Karpas-422 (cell line): ENCODE data around the gene CALU. TPM values are rescaled to one million over a fixed set of nuclear protein-coding genes. Genes with fewer than 3 reads are reported as not detected.

Experiments
- DNase-seq: peaks from one replicate; pipeline ENCODE4 v3.0.0-alpha.2; 2015
- H2AFZ ChIP-seq: fragments of 200-600 bp; sonication (generic); 2 replicates; pipeline ENCODE4 v1.6.1; 2014; ENCODE audit warnings: antibody characterized with exemption, low read length, mixed read lengths
- H3K27ac ChIP-seq: fragments of 200-600 bp; sonication (generic); 2 replicates; pipeline ENCODE4 v1.5.1; 2014; ENCODE audit warnings: mild to moderate bottlenecking, low read length, moderate library complexity
- H3K27me3 ChIP-seq: fragments of 200-600 bp; sonication (generic); 2 replicates; pipeline ENCODE4 v1.6.1; 2014; ENCODE audit warnings: low read length, mixed read lengths
- H3K36me3 ChIP-seq: fragments of 200-600 bp; sonication (generic); 2 replicates; pipeline ENCODE4 v1.6.1; 2014; ENCODE audit warnings: low read length, mixed read lengths; ENCODE audit not compliant: insufficient read depth
- H3K4me1 ChIP-seq: fragments of 200-600 bp; sonication (generic); 2 replicates; pipeline ENCODE4 v1.6.1; 2014; ENCODE audit warnings: mild to moderate bottlenecking, low read length, mixed read lengths
- H3K4me2 ChIP-seq: fragments of 200-600 bp; sonication (generic); 2 replicates; pipeline ENCODE4 v1.6.1; 2014; ENCODE audit warnings: low read length, low read depth, mild to moderate bottlenecking; ENCODE audit not compliant: poor library complexity, severe bottlenecking
- H3K4me3 ChIP-seq: fragments of 200-600 bp; sonication (generic); 2 replicates; pipeline ENCODE4 v1.5.1; 2014; ENCODE audit warnings: mild to moderate bottlenecking, antibody characterized with exemption, low read length, mixed read lengths
- H3K79me2 ChIP-seq: fragments of 200-600 bp; sonication (generic); 2 replicates; pipeline ENCODE4 v1.6.1; 2014; ENCODE audit warnings: mild to moderate bottlenecking, low read length, mixed read lengths
- H3K9ac ChIP-seq: fragments of 200-600 bp; sonication (generic); 2 replicates; pipeline ENCODE4 v1.6.0; 2014; ENCODE audit warnings: low read length
- H3K9me2 ChIP-seq: fragments of 200-600 bp; sonication (generic), shearing (Covaris generic); replicated peaks from 2 replicates; pipeline ENCODE4 v1.6.0; 2014; ENCODE audit warnings: mild to moderate bottlenecking, low read length, moderate library complexity; ENCODE audit not compliant: insufficient read depth
- H3K9me3 ChIP-seq: fragments of 300-700, 200-600 bp; sonication (generic); 2 replicates; pipeline ENCODE4 v1.6.1; 2014; ENCODE audit warnings: low read length, mixed read lengths
- H4K20me1 ChIP-seq: fragments of 200-600 bp; sonication (generic); 2 replicates; pipeline ENCODE4 v1.6.1; 2014; ENCODE audit warnings: mild to moderate bottlenecking, antibody characterized with exemption, low read length, low read depth; ENCODE audit not compliant: insufficient read depth
- total RNA-seq: library from RNA; depleted of rRNA; stranded (reverse); fragments of >200 nt; shearing (Covaris generic); gene quantifications from 2 replicates; pipeline ENCODE4 v1.2.3, GENCODE V29; 2014; ENCODE audit warnings: low replicate concordance

Gene CALU
- total RNA-seq, 1 experiment from 2014 or later = 42.1 TPM

DNA sequence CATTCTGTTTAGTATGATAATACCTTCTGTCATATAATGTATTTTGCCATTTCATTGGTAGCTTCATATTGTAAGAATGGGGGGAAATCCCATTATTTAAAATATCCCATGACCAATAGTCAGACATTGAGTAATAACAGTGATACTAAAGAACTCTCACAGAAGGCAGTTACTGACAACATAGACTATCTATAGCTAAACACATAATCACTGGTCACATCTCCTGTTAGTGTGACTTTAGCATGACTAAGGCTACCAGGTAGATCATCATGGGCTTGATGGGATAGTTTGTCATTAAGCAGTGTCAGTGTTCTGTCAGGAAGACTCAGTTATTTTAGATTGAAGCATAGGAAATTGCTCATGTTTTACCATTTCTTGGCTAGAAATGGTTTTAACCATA lies 20.1 kb downstream of the CALU start:
- peaks cover 39% of the 10 kb centered on the region for H3K79me2 ChIP-seq
- no peak for DNase-seq

DNA sequence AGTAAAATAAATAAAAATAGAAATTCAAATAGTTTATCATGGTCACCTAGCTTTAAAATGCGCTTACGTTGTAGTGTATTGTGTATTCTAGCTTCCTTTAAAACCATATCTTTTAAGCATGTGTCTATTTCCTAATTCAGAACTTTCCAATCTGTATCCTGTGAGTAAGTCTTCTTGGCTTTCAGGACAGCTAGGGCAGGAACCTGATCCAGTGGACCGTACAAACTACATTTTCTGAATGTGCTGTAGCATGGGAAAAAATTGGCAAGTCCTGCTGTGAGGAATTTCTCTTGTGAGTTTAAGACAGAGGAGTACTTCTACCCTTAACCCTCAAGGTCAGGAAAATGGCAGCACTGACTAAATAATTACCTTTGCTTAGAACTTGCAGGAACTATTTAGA lies 24.4 kb downstream of the CALU start:
- no peaks in the 10 kb centered on the region for H3K27me3 ChIP-seq
- no peaks in the 10 kb centered on the region for H3K9me3 ChIP-seq
- peaks cover 43% of the 10 kb centered on the region for H3K36me3 ChIP-seq
- H2AFZ ChIP-seq = no peak overlapping the region
- H4K20me1 ChIP-seq = no peaks in the 10 kb centered on the region
- H3K79me2 ChIP-seq = peaks cover 11% of the 10 kb centered on the region; the same call in 1 of the 2 replicates
- no peak overlapping the region for H3K27ac ChIP-seq
- no peaks in the 10 kb centered on the region for H3K9me2 ChIP-seq
- no peak for DNase-seq
- H3K4me3 ChIP-seq = no peak overlapping the region
- no peaks in the 10 kb centered on the region for H3K4me1 ChIP-seq
- H3K4me2 ChIP-seq = no peak overlapping the region
- no peak overlapping the region for H3K9ac ChIP-seq

More for the DNA sequence above, 20.1 kb downstream of the CALU start:
- Histone ChIP-seq H3K9me3 (no peaks in the 10 kb centered on the region), H3K27ac (no peak overlapping the region), H4K20me1 (peaks cover 3% of the 10 kb centered on the region; the same call in 1 of the 2 replicates), H3K4me3 (no peak overlapping the region), H3K27me3 (no peaks in the 10 kb centered on the region), H3K36me3 (peaks cover 51% of the 10 kb centered on the region), H3K4me1 (no peaks in the 10 kb centered on the region), H3K9me2 (no peaks in the 10 kb centered on the region), H2AFZ (no peak overlapping the region), H3K9ac (no peak overlapping the region), H3K4me2 (no peak overlapping the region)

DNA sequence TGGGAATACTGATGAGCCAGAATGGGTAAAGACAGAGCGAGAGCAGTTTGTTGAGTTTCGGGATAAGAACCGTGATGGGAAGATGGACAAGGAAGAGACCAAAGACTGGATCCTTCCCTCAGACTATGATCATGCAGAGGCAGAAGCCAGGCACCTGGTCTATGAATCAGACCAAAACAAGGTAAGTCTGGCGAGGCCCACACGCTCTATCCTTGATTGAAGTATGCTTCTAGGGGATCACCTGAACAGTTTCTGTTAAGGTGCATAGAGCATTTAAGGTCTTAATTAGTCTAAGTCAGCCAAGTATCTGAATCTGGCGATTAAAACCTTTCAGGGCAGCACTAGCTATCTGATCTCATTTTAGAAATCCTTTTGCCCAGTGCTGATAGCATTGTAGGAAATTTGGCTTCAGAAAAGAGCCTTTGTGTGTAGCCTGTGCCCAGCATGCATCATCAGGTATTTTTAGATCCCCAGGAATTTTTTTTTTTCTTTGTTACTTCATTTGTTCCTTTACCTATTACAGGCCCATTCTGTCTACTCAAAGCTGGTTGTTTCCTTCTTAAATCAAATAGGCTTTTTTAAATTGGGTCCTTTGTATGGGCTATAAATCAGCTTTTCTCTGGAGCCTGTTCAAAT lies 28.4 kb downstream of the CALU start:
- H3K27me3 ChIP-seq = no peaks in the 10 kb centered on the region
- H3K9me2 ChIP-seq = no peaks in the 10 kb centered on the region
- no peaks in the 10 kb centered on the region for H3K9me3 ChIP-seq
- H2AFZ ChIP-seq = no peak overlapping the region
- H4K20me1 ChIP-seq = no peaks in the 10 kb centered on the region
- no peak for DNase-seq
- no peak overlapping the region for H3K9ac ChIP-seq
- H3K4me2 ChIP-seq = no peak overlapping the region
- no peak overlapping the region for H3K27ac ChIP-seq
- no peak overlapping the region for H3K4me3 ChIP-seq
- peaks cover 7% of the 10 kb centered on the region; the same call in 1 of the 2 replicates for H3K79me2 ChIP-seq
- no peaks in the 10 kb centered on the region for H3K4me1 ChIP-seq
- H3K36me3 ChIP-seq = peaks cover 61% of the 10 kb centered on the region

DNA sequence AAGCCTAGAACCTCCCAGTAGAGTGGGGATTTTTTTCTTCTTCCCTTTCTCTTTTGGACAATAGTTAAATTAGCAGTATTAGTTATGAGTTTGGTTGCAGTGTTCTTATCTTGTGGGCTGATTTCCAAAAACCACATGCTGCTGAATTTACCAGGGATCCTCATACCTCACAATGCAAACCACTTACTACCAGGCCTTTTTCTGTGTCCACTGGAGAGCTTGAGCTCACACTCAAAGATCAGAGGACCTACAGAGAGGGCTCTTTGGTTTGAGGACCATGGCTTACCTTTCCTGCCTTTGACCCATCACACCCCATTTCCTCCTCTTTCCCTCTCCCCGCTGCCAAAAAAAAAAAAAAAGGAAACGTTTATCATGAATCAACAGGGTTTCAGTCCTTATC lies 31.1 kb downstream of the CALU start:
- no peaks in the 10 kb centered on the region for H3K4me1 ChIP-seq
- peaks cover 59% of the 10 kb centered on the region for H3K36me3 ChIP-seq
- no peak overlapping the region for H3K9ac ChIP-seq
- no peaks in the 10 kb centered on the region for H3K9me3 ChIP-seq
- H3K27me3 ChIP-seq = no peaks in the 10 kb centered on the region
- H4K20me1 ChIP-seq = no peaks in the 10 kb centered on the region
- H3K4me2 ChIP-seq = no peak overlapping the region
- H3K27ac ChIP-seq = no peak overlapping the region
- H3K4me3 ChIP-seq = no peak overlapping the region
- H2AFZ ChIP-seq = no peak overlapping the region
- no peak for DNase-seq
- H3K79me2 ChIP-seq = 0 out of 2 replicates have a peak, but pooled peaks cover 2% of the 10 kb centered on the region
- no peaks in the 10 kb centered on the region for H3K9me2 ChIP-seq

DNA sequence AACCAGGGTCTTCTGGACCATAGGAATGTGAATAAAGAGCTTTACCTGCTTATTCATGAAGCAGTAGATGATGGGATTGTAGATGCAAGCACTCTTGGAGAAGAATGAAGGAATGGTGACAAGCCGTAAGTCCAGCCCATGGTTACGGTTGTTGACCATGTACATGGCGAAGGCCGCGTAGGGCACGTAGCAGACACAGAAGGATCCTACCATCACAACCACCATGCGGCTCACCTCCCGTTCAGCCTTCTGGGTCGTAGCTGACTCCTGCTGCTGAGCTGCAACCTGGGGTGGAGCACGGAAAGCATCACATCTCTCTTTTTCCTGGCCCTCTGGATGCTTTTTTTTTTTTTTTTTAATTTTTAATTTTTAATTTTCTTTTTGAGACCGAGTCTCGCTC lies 34.4 kb downstream of the CALU start:
- no peak for DNase-seq
- Histone ChIP-seq H3K27ac (no peak overlapping the region), H3K9me3 (no peaks in the 10 kb centered on the region), H3K4me1 (no peaks in the 10 kb centered on the region), H4K20me1 (no peaks in the 10 kb centered on the region), H3K36me3 (peaks cover 45% of the 10 kb centered on the region), H3K4me2 (no peak overlapping the region), H3K9me2 (no peaks in the 10 kb centered on the region), H3K79me2 (no peaks in the 10 kb centered on the region), H3K4me3 (no peak overlapping the region), H2AFZ (no peak overlapping the region), H3K27me3 (no peaks in the 10 kb centered on the region), H3K9ac (no peak overlapping the region)

DNA sequence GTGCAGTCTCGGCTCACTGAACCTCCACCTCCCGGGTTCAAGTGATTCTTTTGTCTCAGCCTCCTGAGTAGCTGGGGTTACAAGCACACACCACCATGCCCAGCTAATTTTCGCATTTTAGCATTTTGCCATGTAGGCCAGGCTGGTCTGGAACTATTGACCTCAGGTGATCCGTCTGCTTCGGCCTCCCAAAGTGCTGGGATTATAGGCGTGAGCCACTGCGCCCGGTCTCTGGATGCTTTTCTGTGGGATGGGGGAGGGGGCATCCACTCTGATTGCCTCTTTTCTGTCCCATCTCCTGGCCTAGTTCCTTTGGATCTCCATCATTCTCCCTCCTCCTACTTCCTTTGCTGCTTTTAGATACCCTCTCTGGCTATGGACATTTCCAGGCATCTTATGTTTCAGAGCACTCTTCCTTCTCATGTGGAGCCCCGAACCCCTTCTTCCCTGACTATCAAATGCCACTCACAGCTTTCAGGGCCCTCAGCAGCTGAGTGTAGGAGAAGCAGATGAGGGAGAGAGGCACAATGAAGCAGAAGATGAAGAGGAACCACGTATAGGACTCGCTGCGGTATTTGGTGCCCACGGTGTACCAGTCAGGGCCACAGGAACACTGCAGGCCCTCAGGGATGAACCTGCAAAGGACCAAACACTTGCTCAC lies 35.0 kb downstream of the CALU start:
- Histone ChIP-seq H3K9ac (no peak overlapping the region), H3K36me3 (peaks cover 42% of the 10 kb centered on the region), H3K9me3 (no peaks in the 10 kb centered on the region), H3K4me2 (no peak overlapping the region), H3K9me2 (no peaks in the 10 kb centered on the region), H3K4me1 (no peaks in the 10 kb centered on the region), H4K20me1 (no peaks in the 10 kb centered on the region), H3K4me3 (no peak overlapping the region), H3K27ac (no peak overlapping the region), H3K27me3 (no peaks in the 10 kb centered on the region), H3K79me2 (no peaks in the 10 kb centered on the region), H2AFZ (no peak overlapping the region)
- no peak for DNase-seq

DNA sequence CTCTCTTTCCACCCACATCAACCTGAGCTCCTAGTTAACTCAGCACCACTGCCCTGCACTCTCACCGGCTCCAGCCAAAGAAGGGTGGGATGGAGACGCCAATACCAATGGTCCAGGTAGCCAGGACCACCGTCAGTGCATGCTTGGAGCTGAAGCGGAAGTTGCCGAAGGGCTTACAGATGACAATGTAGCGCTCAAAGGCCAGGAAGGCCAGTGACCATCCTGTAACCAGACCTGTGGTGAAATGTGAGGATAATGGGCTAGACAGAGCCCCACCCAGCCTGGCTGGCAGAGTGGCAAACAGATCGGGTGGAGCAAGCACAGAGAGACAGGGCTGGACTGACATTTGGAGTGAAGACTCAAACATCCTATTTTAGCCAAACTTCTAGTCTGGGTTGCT lies 35.8 kb downstream of the CALU start:
- Histone ChIP-seq H3K9ac (no peak overlapping the region), H3K79me2 (no peaks in the 10 kb centered on the region), H3K27ac (no peak overlapping the region), H3K4me3 (no peak overlapping the region), H3K27me3 (no peaks in the 10 kb centered on the region), H3K36me3 (peaks cover 34% of the 10 kb centered on the region), H3K9me2 (no peaks in the 10 kb centered on the region), H3K9me3 (no peaks in the 10 kb centered on the region), H3K4me2 (no peak overlapping the region), H3K4me1 (no peaks in the 10 kb centered on the region), H2AFZ (no peak overlapping the region), H4K20me1 (no peaks in the 10 kb centered on the region)
- no peak for DNase-seq

DNA sequence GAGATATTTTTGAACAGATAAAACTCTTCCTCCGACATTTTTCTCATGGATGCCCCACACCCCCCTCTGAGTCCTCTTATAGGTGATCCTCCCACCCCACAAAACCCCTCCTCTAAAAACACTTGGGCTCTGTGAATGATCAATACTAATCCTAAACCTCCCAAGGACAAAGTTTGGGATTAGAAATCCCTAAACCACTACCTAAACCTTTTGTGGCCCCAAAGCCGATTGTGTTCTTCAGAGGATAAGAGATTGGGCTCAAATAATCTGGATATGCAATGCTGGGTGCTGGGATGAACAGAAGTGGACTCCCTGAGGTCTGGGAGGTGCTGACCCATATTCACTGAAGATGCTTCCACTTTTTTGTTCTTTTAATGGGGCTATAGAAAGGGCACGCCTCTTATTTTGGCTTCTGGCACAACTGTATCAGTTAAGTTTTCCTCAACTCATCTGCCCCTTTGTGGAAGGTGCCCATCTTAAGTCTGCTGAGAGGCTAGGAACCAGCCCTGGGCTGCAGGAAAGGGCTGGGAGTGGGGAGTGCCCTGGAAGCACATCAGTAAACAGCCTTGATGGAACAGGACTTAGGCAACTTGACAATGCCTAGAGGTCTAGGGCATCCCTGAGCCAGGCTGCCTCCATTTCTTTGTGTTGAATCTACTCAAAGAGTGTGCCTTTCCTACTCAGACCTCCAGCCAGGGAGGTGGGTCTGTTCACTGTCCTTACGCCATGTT lies 36.8 kb downstream of the CALU start, which contains the start of gene OPN1SW:
Gene OPN1SW, minus strand, starts transcription at position 51 of the 731 bp plus-strand sequence. Its CDS starts 13 bp downstream, at position 38.
- no peaks in the 10 kb centered on the region for H3K27me3 ChIP-seq

More for the DNA sequence above, 36.8 kb downstream of the CALU start, which contains the start of gene OPN1SW:
- Histone ChIP-seq H3K9me2 (no peaks in the 10 kb centered on the region), H3K79me2 (no peaks in the 10 kb centered on the region), H3K36me3 (peaks cover 25% of the 10 kb centered on the region), H3K27ac (no peak within 1 kb of the TSS), H3K4me3 (no peak within 1 kb of the TSS), H3K4me2 (no peak within 1 kb of the TSS), H3K4me1 (no peaks in the 10 kb centered on the region), H3K9ac (no peak within 1 kb of the TSS), H4K20me1 (no peaks in the 10 kb centered on the region), H3K9me3 (no peaks in the 10 kb centered on the region), H2AFZ (no peak within 1 kb of the TSS)
- DNase-seq = no peak
